ENCODE measurements around the gene RYR3.

Gene RYR3

GRCh38 chr15:33837294-33837693 lies 526.5 kb downstream of the RYR3 start:
- no peak for DNase-seq

GRCh38 chr15:33839540-33839939 lies 528.8 kb downstream of the RYR3 start:
- DNase-seq: no peak

GRCh38 chr15:33840615-33841014 lies 529.8 kb downstream of the RYR3 start:
- no peak for DNase-seq

- no peak for DNase-seq
These were observed 533.4 kb downstream of the RYR3 start for GRCh38 chr15:33844186-33844585.

- no peak for DNase-seq
These were observed 533.8 kb downstream of the RYR3 start for GRCh38 chr15:33844597-33844996.

- no peak for DNase-seq
These were observed 535.4 kb downstream of the RYR3 start for GRCh38 chr15:33846142-33846541.

- DNase-seq: no peak
These were observed 536.1 kb downstream of the RYR3 start for GRCh38 chr15:33846862-33847261.

- no peak for DNase-seq
These were observed 537.2 kb downstream of the RYR3 start for GRCh38 chr15:33848011-33848410.

GRCh38 chr15:33851079-33851478 lies 540.3 kb downstream of the RYR3 start:
- DNase-seq: no peak

- no peak for DNase-seq
These were observed 541.3 kb downstream of the RYR3 start for GRCh38 chr15:33852094-33852493.

- no peak for DNase-seq
These were observed 541.8 kb downstream of the RYR3 start for GRCh38 chr15:33852570-33852969.

- DNase-seq: no peak
These were observed 547.0 kb downstream of the RYR3 start for GRCh38 chr15:33857726-33858125.

- DNase-seq: no peak
These were observed 548.1 kb downstream of the RYR3 start for GRCh38 chr15:33858836-33859235.

GRCh38 chr15:33859992-33860545 lies 549.3 kb downstream of the RYR3 start:
- DNase-seq: no peak

GRCh38 chr15:33860754-33861153 lies 550.0 kb downstream of the RYR3 start:
- no peak for DNase-seq

GRCh38 chr15:33864360-33865075 lies 553.8 kb downstream of the RYR3 start:
- no peak for DNase-seq

- DNase-seq: no peak
These were observed 554.6 kb downstream of the RYR3 start for GRCh38 chr15:33865416-33865815.

- DNase-seq: no peak
These were observed 555.5 kb downstream of the RYR3 start for GRCh38 chr15:33866101-33866737.

- DNase-seq: no peak
These were observed 561.2 kb downstream of the RYR3 start for GRCh38 chr15:33871980-33872379.

- DNase-seq: no peak
These were observed 561.8 kb downstream of the RYR3 start for GRCh38 chr15:33872416-33873106.

- DNase-seq: no peak
These were observed 563.4 kb downstream of the RYR3 start for GRCh38 chr15:33874156-33874555.

GRCh38 chr15:33882921-33883320 lies 572.2 kb downstream of the RYR3 start:
- no peak for DNase-seq

- DNase-seq: no peak
These were observed 577.4 kb downstream of the RYR3 start for GRCh38 chr15:33888176-33888575.
